ENCODE measurements around the gene RASGRF1.

Gene RASGRF1

DNA sequence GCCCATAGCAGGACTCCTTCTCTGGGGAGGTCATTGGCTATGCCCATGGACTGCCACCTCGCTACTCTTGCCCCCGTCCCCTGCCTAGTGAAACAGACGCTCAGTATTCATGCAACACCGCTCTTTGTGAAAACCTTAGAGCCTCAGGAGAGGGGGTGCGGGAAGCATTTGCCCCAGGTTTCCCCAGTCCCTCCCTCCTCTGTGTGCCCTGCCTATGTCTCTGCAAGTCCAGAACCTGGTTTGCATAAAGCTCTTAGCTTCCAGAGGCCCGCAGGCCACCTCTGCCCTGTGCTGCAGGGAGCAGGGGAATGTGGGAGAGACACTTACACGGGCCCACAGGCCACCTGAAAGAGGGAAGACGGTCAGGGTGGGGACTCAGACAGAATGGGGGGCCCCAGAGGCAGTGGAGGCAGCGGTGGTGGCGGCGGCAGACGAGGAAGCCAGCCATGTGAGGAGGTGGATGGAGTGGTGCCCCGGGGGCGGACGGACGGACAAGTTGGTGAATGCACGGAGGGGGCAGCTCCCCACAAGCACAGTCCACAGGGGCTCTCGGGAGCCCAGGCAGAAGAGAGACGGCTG lies 111.9 kb downstream of the RASGRF1 start:
- TF ChIP-seq, protein P1, sequence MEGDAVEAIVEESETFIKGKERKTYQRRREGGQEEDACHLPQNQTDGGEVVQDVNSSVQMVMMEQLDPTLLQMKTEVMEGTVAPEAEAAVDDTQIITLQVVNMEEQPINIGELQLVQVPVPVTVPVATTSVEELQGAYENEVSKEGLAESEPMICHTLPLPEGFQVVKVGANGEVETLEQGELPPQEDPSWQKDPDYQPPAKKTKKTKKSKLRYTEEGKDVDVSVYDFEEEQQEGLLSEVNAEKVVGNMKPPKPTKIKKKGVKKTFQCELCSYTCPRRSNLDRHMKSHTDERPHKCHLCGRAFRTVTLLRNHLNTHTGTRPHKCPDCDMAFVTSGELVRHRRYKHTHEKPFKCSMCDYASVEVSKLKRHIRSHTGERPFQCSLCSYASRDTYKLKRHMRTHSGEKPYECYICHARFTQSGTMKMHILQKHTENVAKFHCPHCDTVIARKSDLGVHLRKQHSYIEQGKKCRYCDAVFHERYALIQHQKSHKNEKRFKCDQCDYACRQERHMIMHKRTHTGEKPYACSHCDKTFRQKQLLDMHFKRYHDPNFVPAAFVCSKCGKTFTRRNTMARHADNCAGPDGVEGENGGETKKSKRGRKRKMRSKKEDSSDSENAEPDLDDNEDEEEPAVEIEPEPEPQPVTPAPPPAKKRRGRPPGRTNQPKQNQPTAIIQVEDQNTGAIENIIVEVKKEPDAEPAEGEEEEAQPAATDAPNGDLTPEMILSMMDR (conservative IDR thresholded peaks at IDR 0.05) = no peak
- peak overlapping the region; percentile 63; the same call in 1 of the 2 replicates for H3K27ac ChIP-seq

DNA sequence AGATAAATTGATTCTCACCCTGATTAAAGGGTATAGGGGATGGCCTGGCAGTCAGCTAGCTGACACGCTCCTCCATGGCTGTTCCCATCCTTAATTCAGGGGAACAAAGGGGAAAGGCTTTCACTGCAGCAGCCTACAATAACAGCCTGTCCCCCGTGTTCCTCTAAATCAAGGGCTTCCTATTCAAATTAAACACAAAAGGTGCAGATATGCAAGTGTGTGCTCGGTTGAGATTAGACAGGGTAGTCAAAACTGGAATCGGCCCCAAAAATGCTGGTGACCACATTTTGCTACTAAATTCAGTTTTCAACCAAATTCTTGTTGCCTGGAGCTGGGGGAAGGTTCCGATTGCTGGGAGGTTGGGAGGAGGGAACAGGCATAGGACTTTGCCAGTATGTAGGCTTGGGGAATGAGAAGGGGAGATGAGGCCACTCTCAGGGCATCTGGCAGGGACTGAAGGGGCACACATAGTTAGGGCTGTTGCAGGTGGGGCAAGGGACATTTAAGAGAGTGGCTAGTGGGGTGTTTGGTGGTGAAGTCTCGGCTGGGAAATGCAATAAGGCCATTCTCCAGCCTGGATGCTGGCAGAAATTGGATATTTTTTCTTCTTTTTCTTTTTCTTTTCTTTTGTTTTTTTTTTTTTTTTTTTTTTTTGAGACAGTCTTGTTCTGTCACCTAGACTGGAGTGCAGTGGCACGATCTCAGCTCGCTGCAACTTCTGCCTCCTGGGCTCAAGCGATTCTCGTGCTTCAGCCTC lies 112.8 kb downstream of the RASGRF1 start:
- TF ChIP-seq, protein P1 (conservative IDR thresholded peaks at IDR 0.05) = no peak
- H3K27ac ChIP-seq = no peak overlapping the region

DNA sequence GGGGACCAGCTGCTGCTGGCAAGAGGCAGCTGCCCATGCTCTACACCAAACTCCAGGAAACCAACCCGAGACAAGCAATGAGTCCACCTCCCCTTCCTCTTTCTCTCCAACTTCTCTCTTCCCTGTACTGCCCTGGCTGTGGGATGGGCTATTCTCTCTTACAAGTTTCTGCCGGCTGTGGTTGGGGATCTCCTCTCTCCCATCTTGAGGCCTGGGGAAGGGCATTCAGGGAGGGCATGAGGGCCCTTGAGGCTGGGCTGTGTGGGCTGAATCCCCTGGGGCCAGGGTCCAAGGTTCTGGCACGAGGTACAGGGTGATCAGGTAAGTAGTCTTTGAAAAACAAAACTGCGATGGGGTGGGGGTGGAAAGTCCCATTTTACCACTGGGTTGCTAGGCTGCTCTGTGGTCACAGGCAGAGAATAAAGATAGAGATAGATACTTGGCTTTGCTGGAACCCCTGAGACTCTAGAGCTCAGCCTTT lies 113.4 kb downstream of the RASGRF1 start:
- TF ChIP-seq, protein P1 (conservative IDR thresholded peaks at IDR 0.05) = no peak
- H3K27ac ChIP-seq = no peak overlapping the region

DNA sequence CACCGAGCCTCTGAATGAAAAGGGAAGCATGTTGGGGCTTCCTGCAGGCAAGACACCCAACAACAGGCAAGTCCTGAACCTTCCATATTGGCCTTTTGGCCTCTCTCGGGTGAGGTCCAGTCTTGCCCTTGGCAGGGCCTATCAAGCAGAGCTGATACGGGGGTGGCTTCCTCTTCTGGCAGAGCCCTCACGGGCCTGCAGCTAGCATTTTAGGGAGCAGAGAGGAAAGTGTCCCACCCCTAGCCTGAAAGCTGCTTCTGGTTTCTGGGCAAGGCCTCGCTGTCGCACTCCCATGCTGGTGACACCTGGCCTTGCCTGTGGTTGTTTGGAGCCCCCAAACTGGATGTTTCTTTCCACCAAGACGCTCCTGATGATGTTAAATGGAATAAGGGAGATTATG lies 113.9 kb downstream of the RASGRF1 start:
- H3K27ac ChIP-seq = no peak overlapping the region
- TF ChIP-seq, protein P1 (conservative IDR thresholded peaks at IDR 0.05) = no peak

DNA sequence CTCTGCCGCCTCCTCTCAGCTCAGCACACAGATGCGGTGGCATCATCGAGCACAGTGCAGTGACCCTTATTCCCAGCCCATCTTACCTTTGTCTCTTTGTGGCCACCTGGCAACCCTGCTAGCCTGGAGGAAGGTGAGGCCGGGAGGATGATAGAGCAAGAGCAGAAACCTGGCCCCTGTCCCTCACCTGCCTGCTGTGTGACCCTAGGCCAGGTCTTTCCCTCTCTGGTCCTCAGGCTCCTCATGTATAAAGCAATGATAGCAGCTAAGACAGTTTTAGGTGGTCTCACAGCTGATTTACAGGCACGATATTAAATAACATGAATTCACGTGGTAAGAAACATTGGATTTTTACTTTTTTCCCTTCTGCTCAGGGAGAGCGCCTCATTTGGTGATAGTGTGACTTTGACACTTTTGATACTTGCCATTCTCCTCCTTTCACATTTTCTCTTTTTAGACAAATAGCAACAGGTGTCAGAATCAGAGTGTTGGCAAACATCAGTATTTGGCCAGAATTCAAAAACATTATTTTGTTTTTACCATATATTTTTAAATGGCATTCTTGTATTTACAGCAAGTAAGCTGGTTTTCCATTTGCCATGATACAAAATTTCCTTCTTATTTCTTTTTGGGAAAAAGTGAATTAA lies 116.2 kb downstream of the RASGRF1 start:
- TF ChIP-seq, protein P1 (conservative IDR thresholded peaks at IDR 0.05) = no peak
- no peak overlapping the region for H3K27ac ChIP-seq

DNA sequence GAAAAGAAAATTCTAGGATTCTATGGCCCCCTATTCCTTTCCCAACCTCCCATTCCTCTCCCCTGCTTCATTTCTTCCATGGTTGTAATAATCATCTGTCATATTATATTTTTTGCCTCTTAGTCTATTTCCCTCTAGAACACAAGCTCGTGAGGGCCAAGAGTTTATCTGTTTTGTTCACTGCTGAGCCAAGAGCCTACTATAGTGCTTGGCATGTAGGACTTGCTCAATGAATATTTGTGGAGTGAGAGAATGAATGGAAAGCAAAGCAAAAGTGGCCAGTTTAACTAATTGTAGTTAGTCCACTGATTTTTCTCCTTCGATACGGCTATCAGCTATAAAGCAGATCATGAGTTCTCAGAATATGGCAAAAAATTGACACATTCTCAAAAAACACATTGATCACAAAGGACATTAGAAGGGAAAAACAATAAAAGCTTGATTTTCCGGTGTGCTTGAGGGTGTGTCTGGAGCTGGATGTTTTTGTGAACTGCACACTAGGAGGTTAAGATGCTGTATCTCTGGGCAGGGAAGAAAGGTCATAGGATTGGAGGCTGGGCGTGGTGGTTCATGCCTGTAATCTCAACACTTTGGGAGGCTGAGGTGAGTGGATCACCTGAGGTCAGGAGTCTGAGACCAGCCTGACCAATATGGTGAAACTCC lies 120.8 kb downstream of the RASGRF1 start:
- TF ChIP-seq, protein P1 (conservative IDR thresholded peaks at IDR 0.05) = no peak
- peak overlapping the region; percentile 28; the same call in 1 of the 2 replicates for H3K27ac ChIP-seq
